Activated gamma-delta T cell treated with anti-CD3 and anti-CD28 coated beads, Interleukin-2, amount 50 U/mL, for 16 hours (primary cell): ENCODE results near the gene CHST13.
"Not testable (repeated sequence)": the region's sequence is repeated elsewhere in the genome, so short reads cannot be mapped to it uniquely, and the experiment has no call there.

ENCODE experiments used
- DNase-seq: peaks from one replicate; pipeline ENCODE4 v3.0.0-alpha.2; 2020; ENCODE audit warnings: low read depth

The CHST13 gene

DNA sequence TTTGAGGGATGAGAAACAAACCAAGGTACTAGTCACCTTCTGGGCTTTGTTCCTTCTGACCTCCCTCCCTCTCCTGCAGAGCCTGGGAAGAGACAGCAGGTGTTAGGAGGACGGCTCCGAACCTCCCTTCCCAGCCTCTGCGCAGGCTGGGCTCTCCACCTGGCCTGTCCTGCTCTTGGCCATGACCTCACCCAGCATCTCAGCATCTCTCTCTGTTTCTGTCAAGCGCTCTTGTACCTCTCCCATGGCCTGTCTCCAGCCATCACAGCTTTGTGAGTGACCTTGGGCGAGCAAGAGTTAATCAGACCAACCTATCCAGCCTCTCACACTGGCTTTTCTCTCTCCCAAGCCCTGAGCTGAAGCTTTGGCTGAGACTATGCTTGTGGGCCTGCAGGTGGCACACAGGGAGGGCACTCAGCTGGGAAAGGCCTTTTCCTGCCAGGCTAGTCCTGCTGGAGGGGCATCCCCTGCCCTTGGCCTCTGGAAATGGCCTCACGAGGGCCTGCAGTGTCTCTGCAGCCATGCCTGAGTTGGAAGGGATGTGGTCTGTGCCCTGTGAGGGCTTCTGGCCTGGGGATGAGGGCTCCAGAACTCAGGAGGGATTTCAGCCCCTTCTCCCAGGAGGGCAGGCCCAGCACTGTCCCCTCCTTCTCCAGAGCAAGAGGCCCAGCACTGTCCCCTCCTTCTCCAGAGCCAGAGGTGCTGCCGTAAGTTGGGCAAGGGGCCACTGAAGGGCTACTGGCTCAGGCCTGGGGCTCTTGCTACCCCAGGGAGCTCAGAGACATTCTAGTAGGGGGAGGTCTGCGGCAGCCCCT is 2.1 kb downstream of the CHST13 start:
- DNase-seq: no peak

GRCh38 chr3:126526668-126527005 is 2.7 kb downstream of the CHST13 start:
- no peak for DNase-seq

GRCh38 chr3:126527006-126527405 is 3.1 kb downstream of the CHST13 start:
- no peak for DNase-seq

DNA sequence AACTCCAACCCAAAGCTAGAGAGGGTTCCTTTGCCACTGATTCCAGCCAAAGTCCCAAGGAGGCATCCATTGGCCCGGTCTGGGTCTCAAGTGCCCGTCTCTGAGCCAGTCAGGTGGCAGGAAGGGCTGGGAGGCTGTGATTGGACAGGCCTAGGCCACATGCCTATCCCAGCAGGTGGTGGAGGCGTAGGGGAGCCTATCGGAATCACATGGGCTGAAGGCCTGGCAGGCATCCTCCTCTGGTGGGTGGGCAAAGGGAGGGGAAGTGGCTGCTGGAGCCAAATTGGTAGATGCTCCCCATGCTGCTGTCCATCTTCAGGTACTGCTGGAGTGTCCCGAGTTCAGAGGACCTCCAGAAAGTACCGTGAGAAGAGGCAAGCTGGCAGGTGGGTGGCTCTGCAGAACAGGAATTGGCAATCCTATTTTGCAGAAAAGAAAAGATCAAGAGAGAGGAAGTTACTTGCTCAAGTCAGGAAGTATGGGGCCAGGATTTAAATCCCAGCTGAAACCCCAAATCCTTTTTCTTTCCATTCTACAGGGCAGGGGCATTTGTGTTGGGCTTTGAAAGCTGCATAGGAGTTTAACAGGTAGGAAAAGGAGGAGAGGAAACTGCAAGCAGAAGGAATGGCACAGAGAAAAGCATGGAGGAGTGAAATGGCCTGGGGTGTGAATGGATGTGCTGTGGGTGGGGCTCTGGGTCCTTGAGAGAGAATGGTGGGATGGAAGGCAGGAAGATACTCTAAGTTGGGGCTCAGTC is 3.7 kb downstream of the CHST13 start:
- DNase-seq: no peak

GRCh38 chr3:126528419-126528799 is 4.5 kb downstream of the CHST13 start:
- DNase-seq: no peak

DNA sequence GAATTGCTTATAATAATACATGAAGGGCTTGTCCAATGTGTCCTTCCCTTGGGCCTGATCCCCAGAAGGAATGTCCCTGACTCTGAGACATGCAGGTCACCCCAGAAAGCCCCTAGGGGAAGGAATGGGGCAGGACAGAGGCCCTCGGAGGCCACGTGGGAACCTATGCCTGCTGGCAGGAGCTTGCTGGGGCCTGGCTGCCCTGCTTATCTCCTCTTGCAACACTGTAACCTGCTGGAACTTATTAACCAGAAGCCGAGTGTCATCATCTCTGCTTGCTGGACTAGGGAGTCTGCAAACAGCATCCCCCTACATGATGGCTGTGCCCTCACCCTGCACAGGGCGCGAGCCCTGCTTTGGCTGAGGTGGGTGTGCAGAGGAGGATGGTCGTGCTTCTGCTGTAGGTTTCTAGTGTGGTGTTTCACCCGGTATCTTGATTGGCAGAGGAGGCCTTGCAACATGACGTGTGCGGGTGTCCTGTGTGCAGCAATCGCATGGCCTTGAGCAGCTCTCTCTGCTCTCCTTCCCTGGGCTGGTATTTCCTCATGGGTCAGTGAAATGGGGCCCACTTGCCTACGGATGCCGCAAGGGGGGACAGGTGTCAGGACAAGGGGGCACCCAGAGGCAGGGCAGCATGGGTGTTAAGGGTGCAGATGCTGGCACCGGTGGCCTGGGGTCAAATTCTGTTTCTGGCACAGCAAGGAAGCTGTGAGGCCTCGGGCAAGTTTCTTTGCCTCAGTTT is 5.0 kb downstream of the CHST13 start:
- DNase-seq: no peak

- no peak for DNase-seq
Measured at GRCh38 chr3:126529585-126530170, 5.7 kb downstream of the CHST13 start.

- no peak for DNase-seq
Measured at GRCh38 chr3:126530171-126531050, 6.5 kb downstream of the CHST13 start.

- no peak for DNase-seq
Measured at GRCh38 chr3:126531051-126531330, 7.0 kb downstream of the CHST13 start.

GRCh38 chr3:126533506-126533905 is 9.6 kb downstream of the CHST13 start:
- DNase-seq: no peak

GRCh38 chr3:126534716-126535115 is 10.8 kb downstream of the CHST13 start:
- not testable (repeated sequence) for DNase-seq

GRCh38 chr3:126535636-126536035 is 11.7 kb downstream of the CHST13 start:
- no peak for DNase-seq

DNA sequence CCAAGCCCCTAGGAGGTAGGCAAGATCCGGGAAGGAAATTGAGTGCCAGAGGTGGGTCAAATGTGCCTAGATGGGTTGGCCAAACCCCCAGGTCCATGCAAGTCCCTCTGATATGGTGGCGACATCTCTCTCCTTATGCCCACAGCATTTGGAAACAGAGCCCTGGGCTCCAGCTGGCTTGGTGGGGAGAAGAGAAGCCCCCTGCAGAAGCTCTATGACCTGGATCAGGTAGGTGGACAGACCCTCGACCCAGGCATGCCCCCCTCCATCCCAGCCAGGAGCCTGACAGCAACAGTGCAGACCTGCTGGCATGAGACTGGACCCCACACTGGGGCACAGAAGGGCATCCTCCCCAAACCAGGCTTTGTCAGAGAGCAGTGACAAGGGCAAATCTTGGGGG is 12.2 kb downstream of the CHST13 start:
- DNase-seq: no peak

DNA sequence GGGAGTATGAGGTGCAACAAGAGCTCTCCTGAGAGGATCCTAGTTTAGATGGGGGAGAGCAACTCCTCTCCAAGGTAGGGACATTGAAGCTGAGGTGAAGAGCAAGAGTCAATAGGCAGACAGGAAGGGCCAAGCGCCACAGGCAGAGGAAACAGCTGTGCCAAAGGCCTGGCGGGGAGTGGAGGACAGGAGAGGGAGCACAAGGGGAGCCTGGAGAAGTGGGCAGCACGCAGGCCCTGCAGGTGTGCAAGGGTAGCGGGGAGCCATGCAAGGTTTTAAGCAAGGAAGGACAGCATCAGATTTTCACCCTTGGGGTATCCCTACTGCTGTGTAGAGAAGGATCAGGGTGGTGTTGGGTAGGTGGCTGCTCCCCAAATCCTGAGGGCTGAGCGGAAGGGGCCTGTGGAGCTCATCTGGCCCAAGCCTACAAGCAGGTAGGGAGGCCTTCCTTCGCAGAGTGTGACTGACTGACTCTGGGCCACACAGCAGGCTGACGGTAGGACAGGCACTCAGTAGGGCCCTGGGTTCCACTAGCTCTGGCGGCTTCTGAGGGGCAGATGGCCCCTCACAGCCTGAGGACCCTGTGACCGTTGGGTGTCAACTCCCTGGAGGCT is 13.3 kb downstream of the CHST13 start:
- no peak for DNase-seq

GRCh38 chr3:126537730-126538281 is 13.9 kb downstream of the CHST13 start:
- DNase-seq: no peak

GRCh38 chr3:126538316-126538715 is 14.4 kb downstream of the CHST13 start:
- no peak for DNase-seq

DNA sequence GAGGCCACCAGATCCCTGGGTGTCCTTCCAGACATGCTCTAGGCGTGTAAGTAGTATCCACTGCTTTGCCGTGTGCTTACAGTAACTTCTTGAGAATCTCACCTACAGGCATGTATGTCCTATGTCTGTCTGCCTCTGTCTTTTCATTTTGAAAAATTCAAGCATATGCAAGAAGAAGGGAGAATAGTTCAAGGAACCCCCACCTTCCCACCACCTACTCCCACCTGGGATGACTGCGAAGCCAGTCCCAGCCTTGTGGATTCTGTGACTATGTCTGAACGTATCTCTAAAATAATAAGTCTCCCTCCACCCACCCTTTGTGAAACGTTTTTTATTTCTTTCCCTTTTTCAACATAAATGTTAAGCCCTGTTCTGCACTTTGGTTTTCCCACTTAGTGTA is 15.0 kb downstream of the CHST13 start:
- DNase-seq: no peak

GRCh38 chr3:126539558-126540250 is 15.7 kb downstream of the CHST13 start:
- no peak for DNase-seq

DNA sequence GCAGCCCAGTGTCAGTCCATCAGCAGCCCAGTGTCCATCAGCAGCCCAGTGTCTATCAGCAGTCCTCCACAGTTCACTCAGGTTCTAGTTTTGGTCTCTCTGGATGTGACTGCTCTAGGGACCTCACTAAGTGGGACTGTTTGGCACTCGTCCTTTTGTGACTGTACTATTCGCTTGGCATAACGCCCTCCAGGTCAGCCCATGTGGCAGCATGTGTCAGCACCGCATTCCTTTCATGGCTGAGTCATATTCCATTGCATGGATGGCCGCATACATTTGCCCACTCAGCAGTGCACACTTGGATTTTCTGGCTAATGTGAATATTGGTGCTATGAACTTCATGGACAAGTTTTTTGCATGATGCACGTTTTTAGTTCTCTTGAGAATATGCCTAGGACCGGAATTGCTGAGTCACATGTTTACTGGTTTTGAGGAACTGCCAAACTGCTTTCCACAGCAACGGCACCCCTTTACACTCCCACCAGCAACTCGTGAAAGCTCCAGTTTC is 16.4 kb downstream of the CHST13 start:
- no peak for DNase-seq

DNA sequence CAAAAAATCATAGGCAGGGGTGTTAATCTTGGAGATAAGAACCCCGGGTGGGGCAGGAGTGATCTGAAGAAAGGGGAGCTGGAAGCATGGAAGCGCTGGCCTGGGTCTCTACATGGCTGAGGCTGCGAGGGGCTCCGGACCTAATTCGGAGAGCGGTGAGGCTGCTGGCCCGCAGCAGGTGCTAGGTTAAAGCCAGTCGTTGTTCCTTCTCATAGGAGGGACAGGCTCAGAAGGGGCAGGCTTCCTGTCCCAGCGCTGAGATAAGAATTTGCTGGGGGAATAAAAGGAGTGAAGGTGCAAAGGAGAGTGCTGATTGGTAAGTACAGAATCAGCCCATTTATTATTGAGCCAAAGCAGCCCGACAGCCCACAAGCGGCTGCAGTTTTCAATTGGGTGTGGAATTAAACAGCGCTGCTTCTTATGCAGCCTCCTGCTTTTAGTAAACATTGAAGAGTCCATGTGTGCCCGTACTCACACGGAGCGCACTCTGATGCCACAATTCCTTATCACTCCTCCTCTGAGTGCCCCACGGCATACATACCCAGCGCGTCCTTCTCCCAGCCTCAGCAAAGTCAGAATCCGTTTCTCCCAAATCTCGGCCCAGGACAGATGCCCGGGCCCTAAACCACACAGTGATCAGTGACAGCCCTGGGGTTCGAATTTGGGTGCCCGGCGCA is 17.1 kb downstream of the CHST13 start:
- DNase-seq: no peak
